ENCODE results near the gene GJC3.

DNA sequence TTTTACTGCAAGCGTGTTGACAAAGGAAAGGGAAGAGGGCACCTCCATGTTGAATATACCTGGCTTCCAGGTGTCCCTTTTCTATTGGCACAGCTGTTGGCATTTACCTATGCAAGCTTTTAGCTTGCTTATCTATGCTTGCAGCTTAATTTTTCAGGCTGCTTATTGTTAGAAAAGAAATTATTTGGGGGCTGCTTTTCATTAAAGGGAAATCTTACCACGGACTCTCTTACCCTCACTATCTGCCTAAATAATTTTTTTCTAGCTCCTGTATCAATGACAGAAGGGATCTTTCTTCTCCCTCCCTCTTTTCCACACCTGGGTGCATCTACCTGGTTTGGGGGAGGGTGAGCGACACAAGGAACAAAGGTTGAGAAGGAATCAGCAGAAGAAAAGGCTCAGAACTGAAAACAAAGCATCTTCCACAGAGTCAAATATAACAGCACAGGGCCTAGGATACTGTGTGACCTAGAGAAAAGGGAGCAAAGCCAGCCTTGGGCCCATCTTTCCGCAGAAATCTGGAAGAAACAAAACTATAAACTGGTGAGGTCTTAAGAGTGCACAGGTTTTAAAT lies 15.2 kb upstream of the GJC3 start:
- TF ChIP-seq, protein P1, sequence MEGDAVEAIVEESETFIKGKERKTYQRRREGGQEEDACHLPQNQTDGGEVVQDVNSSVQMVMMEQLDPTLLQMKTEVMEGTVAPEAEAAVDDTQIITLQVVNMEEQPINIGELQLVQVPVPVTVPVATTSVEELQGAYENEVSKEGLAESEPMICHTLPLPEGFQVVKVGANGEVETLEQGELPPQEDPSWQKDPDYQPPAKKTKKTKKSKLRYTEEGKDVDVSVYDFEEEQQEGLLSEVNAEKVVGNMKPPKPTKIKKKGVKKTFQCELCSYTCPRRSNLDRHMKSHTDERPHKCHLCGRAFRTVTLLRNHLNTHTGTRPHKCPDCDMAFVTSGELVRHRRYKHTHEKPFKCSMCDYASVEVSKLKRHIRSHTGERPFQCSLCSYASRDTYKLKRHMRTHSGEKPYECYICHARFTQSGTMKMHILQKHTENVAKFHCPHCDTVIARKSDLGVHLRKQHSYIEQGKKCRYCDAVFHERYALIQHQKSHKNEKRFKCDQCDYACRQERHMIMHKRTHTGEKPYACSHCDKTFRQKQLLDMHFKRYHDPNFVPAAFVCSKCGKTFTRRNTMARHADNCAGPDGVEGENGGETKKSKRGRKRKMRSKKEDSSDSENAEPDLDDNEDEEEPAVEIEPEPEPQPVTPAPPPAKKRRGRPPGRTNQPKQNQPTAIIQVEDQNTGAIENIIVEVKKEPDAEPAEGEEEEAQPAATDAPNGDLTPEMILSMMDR (IDR thresholded peaks at IDR 0.05) = no peak
- no peak for TF ChIP-seq ZFX (IDR thresholded peaks at IDR 0.05; ENCODE audit: borderline replicate concordance)

All from 22Rv1 (cell line).